ENCODE data around the gene SLC37A3. TPM values are rescaled to one million over a fixed set of nuclear protein-coding genes. Genes with fewer than 3 reads are reported as not detected.

The SLC37A3 gene
- total and polyA plus RNA-seq, 7 experiments from 2014 or later, result 18.5 to 72.7 (median 31.8) TPM

DNA sequence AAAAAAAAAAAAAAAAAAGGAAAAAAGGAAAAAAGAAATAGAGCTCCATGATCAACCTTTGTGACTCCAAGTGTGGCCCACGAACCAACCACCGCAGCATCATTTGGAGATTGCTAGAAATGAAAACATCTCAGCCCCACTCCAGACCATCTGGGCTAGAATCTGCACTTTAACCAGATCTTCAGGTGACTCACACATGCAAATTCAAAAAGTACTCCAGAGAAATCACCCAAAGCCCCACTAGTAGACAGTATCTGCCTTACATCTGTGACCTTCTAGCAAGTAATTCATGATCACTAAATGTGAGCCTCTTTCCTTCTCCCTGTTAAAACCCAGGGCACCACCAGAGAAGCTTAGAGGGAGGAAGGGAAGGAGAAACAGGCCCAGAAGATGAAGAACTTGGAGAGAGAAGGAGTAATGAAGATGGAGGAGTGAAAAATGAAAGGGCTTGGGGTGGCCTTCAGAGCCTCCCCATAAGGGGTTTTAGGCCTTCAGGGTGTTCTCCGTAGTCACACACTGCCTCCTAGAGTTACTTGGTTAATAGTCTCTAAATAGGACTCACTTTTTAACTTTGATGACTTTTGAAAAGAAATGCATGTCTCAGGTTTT is 94.0 kb downstream of the SLC37A3 start:
- Histone ChIP-seq H3K27me3 (ENCODE audit: control insufficient read depth in 2 of 2, insufficient read depth in 2 of 2, low read length in 2 of 2) (no peaks in the 10 kb centered on the region), H3K27ac (ENCODE audit: low read depth, low read length) (no peak overlapping the region), H3K36me3 (ENCODE audit: control insufficient read depth in 2 of 3, insufficient read depth in 3 of 3, low read length in 3 of 3) (no peaks in the 10 kb centered on the region), H3K9me3 (ENCODE audit: control insufficient read depth in 2 of 3, low read length in 3 of 3) (no peaks in the 10 kb centered on the region), H3K4me3 (ENCODE audit: low read length) (no peak overlapping the region), H3K4me1 (ENCODE audit: control insufficient read depth in 2 of 2, insufficient read depth in 2 of 2, low read length in 2 of 2) (no peaks in the 10 kb centered on the region)
- Mint-ChIP-seq H3K27me3 (no peaks in the 10 kb centered on the region), H3K4me1 (peaks cover 0 to 7% (median 6%) of the 10 kb centered on the region in 7 donors), H3K4me3 (peak overlapping the region in 1 of 10 donors; percentile 12), H3K36me3 (peaks cover 0 to under 1% (median 0%) of the 10 kb centered on the region in 5 donors), H3K9me3 (peaks cover 0 to under 1% (median 0%) of the 10 kb centered on the region in 11 donors), H3K27ac (peak overlapping the region; percentile 3 to 81 (median 62))
- intact Hi-C loops (cut with micrococcal nuclease), result loop anchor here (1.0 to 10.0 kb wide), 12 partner anchors 42 to 702 kb away; partner anchors contain the start of genes PARP12 (in 2 of the 2) and HIPK2 (in 1 of the 2)
- ChIA-PET CTCF (interaction anchor here (0.5 to 2.5 kb wide), 16 partner anchors 9 to 970 kb away, joined by 3 to 12 read pairs (median 4); partner anchors contain the start of gene KDM7A), POLR2A (interaction anchor here (0.5 to 1.6 kb wide), 6 partner anchors 10 to 128 kb away, joined by 3 to 9 read pairs (median 4); no protein-coding TSS in a partner anchor)
- ATAC-seq (peak; percentile 93), DNase-seq (peak in 8 of 9 donors; percentile 30 to 75 (median 58))

DNA sequence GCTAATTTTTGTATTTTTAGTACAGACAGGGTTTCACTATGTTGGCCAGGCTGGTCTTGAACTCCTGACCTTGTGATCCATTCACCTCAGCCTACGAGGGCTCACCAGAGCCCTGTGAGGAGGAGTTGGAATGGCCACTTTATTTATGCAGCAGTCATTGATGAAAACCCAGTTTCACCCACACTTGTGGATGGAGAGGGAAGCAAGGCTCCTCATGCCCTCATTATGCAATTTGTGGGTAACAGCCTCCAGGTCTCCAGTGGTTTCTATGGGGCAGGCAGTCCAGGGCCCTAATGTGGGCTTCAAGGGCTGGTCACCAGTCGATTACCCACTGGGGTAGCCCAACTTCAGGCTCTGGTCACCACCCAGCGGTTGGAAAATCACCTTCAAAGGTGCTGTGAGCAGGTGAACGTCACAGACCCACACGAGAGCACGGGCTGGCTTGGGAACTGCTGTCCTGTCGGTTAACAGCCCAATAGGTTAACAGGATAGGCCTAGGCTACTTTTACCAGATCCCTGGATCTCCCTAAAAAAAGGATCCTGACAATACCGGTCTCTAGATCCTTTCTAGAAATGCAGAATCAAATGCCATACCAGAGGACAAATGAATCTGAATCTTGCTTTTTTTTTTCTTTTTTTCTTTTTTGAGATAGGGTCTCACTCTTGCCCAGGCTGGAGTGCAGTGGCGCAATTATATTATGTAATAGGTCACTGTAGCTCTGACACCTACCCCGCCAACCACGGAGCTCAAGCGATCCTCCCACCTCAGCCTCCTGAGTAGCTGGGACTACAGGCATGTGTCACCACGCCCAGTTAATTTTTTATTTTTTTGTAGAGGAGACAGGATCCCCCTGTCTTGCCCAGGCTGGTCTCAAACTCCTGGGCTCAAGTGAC is 97.8 kb downstream of the SLC37A3 start:
- H3K4me1 ChIP-seq (ENCODE audit: control insufficient read depth in 2 of 2, insufficient read depth in 2 of 2, low read length in 2 of 2), result no peaks in the 10 kb centered on the region
- CTCF ChIA-PET, result no interaction called here
- ATAC-seq (no peak), DNase-seq (no peak)
- Mint-ChIP-seq H3K27ac (no peak overlapping the region), H3K36me3 (no peaks in the 10 kb centered on the region), H3K4me1 (peaks cover 0 to 18% (median 10%) of the 10 kb centered on the region in 7 donors), H3K9me3 (no peaks in the 10 kb centered on the region), H3K4me3 (no peak overlapping the region), H3K27me3 (no peaks in the 10 kb centered on the region)
- POLR2A ChIA-PET, result no interaction called here
- no peaks in the 10 kb centered on the region for H3K9me3 ChIP-seq (ENCODE audit: control insufficient read depth in 2 of 3, low read length in 3 of 3)
- H3K4me3 ChIP-seq (ENCODE audit: low read length), result no peak overlapping the region
- H3K36me3 ChIP-seq (ENCODE audit: control insufficient read depth in 2 of 3, insufficient read depth in 3 of 3, low read length in 3 of 3), result no peaks in the 10 kb centered on the region
- H3K27me3 ChIP-seq (ENCODE audit: control insufficient read depth in 2 of 2, insufficient read depth in 2 of 2, low read length in 2 of 2), result no peaks in the 10 kb centered on the region
- no peak overlapping the region for H3K27ac ChIP-seq (ENCODE audit: low read depth, low read length)
- intact Hi-C loops (cut with micrococcal nuclease), result loop anchor here (5.0 to 10.0 kb wide), 5 partner anchors 38 to 526 kb away; partner anchors contain the start of genes PARP12 (in 2 of the 2) and HIPK2 (in 1 of the 2)

- DNase-seq (no peak), ATAC-seq (no peak)
- H3K4me3 Mint-ChIP-seq, result no peak overlapping the region
- no peaks in the 10 kb centered on the region for H3K27me3 Mint-ChIP-seq
- no peaks in the 10 kb centered on the region for H3K4me1 ChIP-seq (ENCODE audit: control insufficient read depth in 2 of 2, insufficient read depth in 2 of 2, low read length in 2 of 2)
- H3K27me3 ChIP-seq (ENCODE audit: control insufficient read depth in 2 of 2, insufficient read depth in 2 of 2, low read length in 2 of 2), result no peaks in the 10 kb centered on the region
- H3K4me1 Mint-ChIP-seq, result peaks cover 0 to 10% (median 4%) of the 10 kb centered on the region in 7 donors
- no peaks in the 10 kb centered on the region for H3K9me3 ChIP-seq (ENCODE audit: control insufficient read depth in 2 of 3, low read length in 3 of 3)
- no peak overlapping the region for H3K27ac Mint-ChIP-seq
- H3K4me3 ChIP-seq (ENCODE audit: low read length), result no peak overlapping the region
- no peak overlapping the region for H3K27ac ChIP-seq (ENCODE audit: low read depth, low read length)
- no peaks in the 10 kb centered on the region for H3K36me3 Mint-ChIP-seq
- ChIA-PET POLR2A (interaction anchor here (0.6 kb wide), 1 partner anchor 796 kb away, joined by 4 read pairs; no protein-coding TSS in a partner anchor), CTCF (no interaction called here)
- no peaks in the 10 kb centered on the region for H3K36me3 ChIP-seq (ENCODE audit: control insufficient read depth in 2 of 3, insufficient read depth in 3 of 3, low read length in 3 of 3)
- no peaks in the 10 kb centered on the region for H3K9me3 Mint-ChIP-seq
- intact Hi-C loops (cut with micrococcal nuclease), result no loop called here
These were observed 100.1 kb downstream of the SLC37A3 start for GRCh38 chr7:140298213-140298612.

- intact Hi-C loops (cut with micrococcal nuclease), result loop anchor here in 1 of 2 donors (1.0 kb wide), 2 partner anchors 66 to 122 kb away; no protein-coding TSS in a partner anchor
- H3K4me1 Mint-ChIP-seq, result peaks cover 0 to 10% (median 4%) of the 10 kb centered on the region in 7 donors
- peak in 4 of 9 donors; percentile 11 to 30 (median 12) for DNase-seq
- no peak overlapping the region for H3K27ac ChIP-seq (ENCODE audit: low read depth, low read length)
- H3K9me3 ChIP-seq (ENCODE audit: control insufficient read depth in 2 of 3, low read length in 3 of 3), result no peaks in the 10 kb centered on the region
- H3K36me3 Mint-ChIP-seq, result no peaks in the 10 kb centered on the region
- no peaks in the 10 kb centered on the region for H3K4me1 ChIP-seq (ENCODE audit: control insufficient read depth in 2 of 2, insufficient read depth in 2 of 2, low read length in 2 of 2)
- ChIA-PET POLR2A (interaction anchor here (1.0 to 1.2 kb wide), 2 partner anchors 66 to 123 kb away, joined by 3 to 5 read pairs; no protein-coding TSS in a partner anchor), CTCF (interaction anchor here (0.6 to 0.7 kb wide), 2 partner anchors 43 to 76 kb away, joined by 3 to 5 read pairs; no protein-coding TSS in a partner anchor)
- no peaks in the 10 kb centered on the region for H3K36me3 ChIP-seq (ENCODE audit: control insufficient read depth in 2 of 3, insufficient read depth in 3 of 3, low read length in 3 of 3)
- no peak overlapping the region for H3K4me3 Mint-ChIP-seq
- H3K27me3 Mint-ChIP-seq, result no peaks in the 10 kb centered on the region
- no peaks in the 10 kb centered on the region for H3K27me3 ChIP-seq (ENCODE audit: control insufficient read depth in 2 of 2, insufficient read depth in 2 of 2, low read length in 2 of 2)
- H3K9me3 Mint-ChIP-seq, result no peaks in the 10 kb centered on the region
- ATAC-seq, result no peak
- H3K27ac Mint-ChIP-seq, result peak overlapping the region in 2 of 9 donors; percentile 9 to 20
- H3K4me3 ChIP-seq (ENCODE audit: low read length), result no peak overlapping the region
These were observed 101.1 kb downstream of the SLC37A3 start for GRCh38 chr7:140297192-140297591.

DNA sequence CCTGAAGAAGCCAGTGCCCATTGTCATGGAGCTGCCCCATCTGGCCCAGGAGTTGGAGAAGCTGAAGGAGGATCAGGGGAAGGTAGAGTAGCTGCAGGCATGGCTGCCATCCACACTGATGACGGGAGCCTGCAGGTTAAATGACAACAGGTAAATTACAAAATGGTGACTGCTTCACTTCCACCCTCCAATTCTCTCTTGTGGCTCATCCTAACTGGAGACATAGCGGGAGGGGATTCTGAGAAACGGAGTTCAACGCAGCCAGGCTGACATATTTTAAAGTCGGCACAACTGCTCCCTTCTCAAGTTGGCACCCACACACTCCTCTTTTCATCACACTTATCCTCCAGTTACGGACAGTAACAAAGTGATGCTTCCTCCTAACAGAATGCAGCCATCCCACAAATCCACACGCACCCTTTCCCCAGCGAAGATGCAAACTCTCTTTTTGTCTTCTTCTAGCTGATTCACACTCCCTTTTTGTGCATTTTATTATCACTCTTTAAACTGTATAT is 103.0 kb downstream of the SLC37A3 start:
- intact Hi-C loops (cut with micrococcal nuclease), result no loop called here
- ATAC-seq, result no peak

DNA sequence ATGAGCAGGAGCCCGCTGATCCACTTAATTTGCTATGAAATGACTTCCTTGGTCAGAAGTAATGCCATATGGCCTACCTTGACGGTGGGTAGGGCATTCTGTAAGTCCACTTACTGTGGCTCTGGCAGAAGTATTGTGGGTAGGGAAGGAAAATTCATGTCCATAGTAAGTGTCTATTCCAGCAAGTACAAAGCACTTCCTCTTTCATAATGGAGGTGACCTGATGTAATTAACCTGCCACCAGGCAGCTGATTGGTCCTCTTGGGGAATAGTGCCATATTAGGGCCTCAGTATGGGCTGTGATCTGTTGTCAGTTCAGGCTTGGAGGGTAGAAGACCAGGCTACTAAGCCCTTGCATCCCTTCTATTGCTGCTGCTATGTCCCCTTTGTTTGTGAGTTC is 103.9 kb downstream of the SLC37A3 start:
- ChIA-PET CTCF (interaction anchor here (0.6 to 1.7 kb wide), 2 partner anchors 9 to 151 kb away, joined by 3 to 7 read pairs; no protein-coding TSS in a partner anchor), POLR2A (interaction anchor here (1.0 to 1.6 kb wide), 2 partner anchors 9 to 60 kb away, joined by 3 read pairs; no protein-coding TSS in a partner anchor)
- Histone ChIP-seq H3K36me3 (ENCODE audit: control insufficient read depth in 2 of 3, insufficient read depth in 3 of 3, low read length in 3 of 3) (no peaks in the 10 kb centered on the region), H3K4me3 (ENCODE audit: low read length) (no peak overlapping the region), H3K27me3 (ENCODE audit: control insufficient read depth in 2 of 2, insufficient read depth in 2 of 2, low read length in 2 of 2) (no peaks in the 10 kb centered on the region), H3K27ac (ENCODE audit: low read depth, low read length) (no peak overlapping the region), H3K9me3 (ENCODE audit: control insufficient read depth in 2 of 3, low read length in 3 of 3) (no peaks in the 10 kb centered on the region), H3K4me1 (ENCODE audit: control insufficient read depth in 2 of 2, insufficient read depth in 2 of 2, low read length in 2 of 2) (no peaks in the 10 kb centered on the region)
- intact Hi-C loops (cut with micrococcal nuclease), result no loop called here
- Mint-ChIP-seq H3K27ac (no peak overlapping the region), H3K9me3 (no peaks in the 10 kb centered on the region), H3K27me3 (no peaks in the 10 kb centered on the region), H3K4me1 (peaks cover 0 to 10% (median 4%) of the 10 kb centered on the region in 7 donors), H3K4me3 (no peak overlapping the region), H3K36me3 (no peaks in the 10 kb centered on the region)
- no peak for ATAC-seq
- no peak for DNase-seq

More for the DNA sequence above, 103.0 kb downstream of the SLC37A3 start:
- Mint-ChIP-seq H3K4me1 (peaks cover 0 to 10% (median 4%) of the 10 kb centered on the region in 7 donors), H3K27me3 (no peaks in the 10 kb centered on the region), H3K4me3 (no peak overlapping the region), H3K36me3 (no peaks in the 10 kb centered on the region), H3K9me3 (no peaks in the 10 kb centered on the region), H3K27ac (no peak overlapping the region)
- Histone ChIP-seq H3K4me3 (ENCODE audit: low read length) (no peak overlapping the region), H3K27ac (ENCODE audit: low read depth, low read length) (no peak overlapping the region), H3K36me3 (ENCODE audit: control insufficient read depth in 2 of 3, insufficient read depth in 3 of 3, low read length in 3 of 3) (no peaks in the 10 kb centered on the region), H3K4me1 (ENCODE audit: control insufficient read depth in 2 of 2, insufficient read depth in 2 of 2, low read length in 2 of 2) (no peaks in the 10 kb centered on the region), H3K9me3 (ENCODE audit: control insufficient read depth in 2 of 3, low read length in 3 of 3) (no peaks in the 10 kb centered on the region), H3K27me3 (ENCODE audit: control insufficient read depth in 2 of 2, insufficient read depth in 2 of 2, low read length in 2 of 2) (no peaks in the 10 kb centered on the region)
- DNase-seq, result no peak
- CTCF ChIA-PET, result interaction anchor here (0.6 to 0.7 kb wide), 2 partner anchors 9 to 30 kb away, joined by 3 to 4 read pairs; no protein-coding TSS in a partner anchor
- POLR2A ChIA-PET, result interaction anchor here (0.6 to 1.7 kb wide), 2 partner anchors 25 to 65 kb away, joined by 3 to 4 read pairs; no protein-coding TSS in a partner anchor

Data from naive thymus-derived CD4-positive, alpha-beta T cell (primary cell).